HepG2 (cell line): ENCODE measurements around the gene LIPC. TPM values are rescaled to one million over a fixed set of nuclear protein-coding genes. Genes with fewer than 3 reads are reported as not detected.

Experiments used
- ATAC-seq: fragments of 200-7000 bp; cut with Tn5 transposase; 3 replicates; pipeline ENCODE4 v1.9.1; 2020; ENCODE audit warnings: mild to moderate bottlenecking, moderate library complexity
- BruUV-seq: library from RNA; stranded (reverse); fragments of 400-500 nt; replicated peaks from 2 replicates; lab custom pipeline; 2021; lab: Mats Ljungman, UMichigan
- CTCF ChIA-PET: fragments of 300-600 bp; formaldehyde crosslinking; extraction: SDS; loops from one replicate; lab custom pipeline; 2021; ENCODE audit warnings: low total read pairs, inconsistent platforms, low intra/inter-chr PET ratio; lab: Yijun Ruan, JAX
- POLR2A ChIA-PET: fragments of 350-600 bp; sonication (Branson Sonifier 250); formaldehyde crosslinking; loops from one replicate; lab custom pipeline; 2020; ENCODE audit warnings: antibody characterized with exemption, inconsistent platforms; lab: Yijun Ruan, JAX
- DNase-seq: peaks from one replicate; pipeline ENCODE4 v3.0.0-alpha.2; 2015; ENCODE audit warnings: low spot score
- FAIRE-seq: peaks from 3 replicates; lab custom pipeline; 2011; peaks lifted over from hg19 to GRCh38; lab: Jason Lieb, UNC
- H2AFZ ChIP-seq: one replicate; pipeline ENCODE4 v1.6.1; 2011; ENCODE audit warnings: low read length, inconsistent platforms
- H3K27ac ChIP-seq: fragments of 300-600 bp; 3 replicates; pipeline ENCODE4 v1.8.0; 2011; ENCODE audit warnings: mixed run types, mild to moderate bottlenecking, mixed read lengths, low read length, inconsistent platforms; ENCODE audit not compliant: insufficient read depth; ENCODE audit errors: extremely low read length
- H3K27me3 ChIP-seq, 2 experiments: fragments of 200-600 bp in 1 of 2; 2 replicates in 1 of 2; 3 replicates in 1 of 2; pipeline versions ENCODE4 v1.6.0 to v1.8.0; 2011; ENCODE audit warnings: low read length in 2 of 2, mild to moderate bottlenecking in 2 of 2, moderate library complexity in 2 of 2, inconsistent platforms in 1 of 2; ENCODE audit not compliant: insufficient read depth in 2 of 2, control insufficient read depth in 1 of 2
- H3K36me3 ChIP-seq, 2 experiments: fragments of 200-600 bp in 1 of 2; replicated peaks in 1 of 2; 2 replicates in 1 of 2; 3 replicates in 1 of 2; pipeline versions ENCODE4 v1.5.1 to v1.8.0; 2011; ENCODE audit warnings: low read length in 2 of 2, inconsistent platforms in 1 of 2; ENCODE audit not compliant: insufficient read depth in 2 of 2, control insufficient read depth in 1 of 2
- H3K4me1 ChIP-seq: 2 replicates; pipeline ENCODE4 v1.5.1; 2012; ENCODE audit warnings: low read length, inconsistent platforms; ENCODE audit not compliant: insufficient read depth
- H3K4me2 ChIP-seq: 2 replicates; pipeline ENCODE4 v1.6.0; 2011; ENCODE audit warnings: low read depth, low read length, inconsistent platforms
- H3K4me3 ChIP-seq, 3 experiments: fragments of 200-600 bp in 1 of 3; sonication (generic), shearing (Covaris generic) in 1 of 3; replicated peaks in 1 of 3; 2 replicates each; pipeline ENCODE4 v1.5.1; 2011 to 2016; ENCODE audit warnings: low read length in 3 of 3, inconsistent platforms in 2 of 3, low read depth in 2 of 3, mild to moderate bottlenecking in 2 of 3, control low read depth in 1 of 3, mixed read lengths in 1 of 3; ENCODE audit not compliant: insufficient read depth in 1 of 3
- H3K79me2 ChIP-seq: one replicate; pipeline ENCODE4 v1.6.1; 2011; ENCODE audit warnings: low read length, inconsistent platforms; ENCODE audit not compliant: insufficient read depth
- H3K9ac ChIP-seq: 2 replicates; pipeline ENCODE4 v1.6.0; 2011; ENCODE audit warnings: mild to moderate bottlenecking, low read depth, low read length, inconsistent platforms; ENCODE audit not compliant: insufficient read depth
- H3K9me3 ChIP-seq: 2 replicates; pipeline ENCODE4 v1.5.1; 2012; ENCODE audit warnings: mild to moderate bottlenecking, low read length
- H4K20me1 ChIP-seq: 2 replicates; pipeline ENCODE4 v1.6.0; 2011; ENCODE audit warnings: inconsistent platforms, mild to moderate bottlenecking, low read length, moderate library complexity; ENCODE audit not compliant: insufficient read depth
- ADNP ChIP-seq: sonication (generic); formaldehyde crosslinking; IDR thresholded peaks from 2 replicates; pipeline ENCODE4 v1.4.0; 2020; ENCODE audit warnings: missing genetic modification reagents
- CREBL2 ChIP-seq: sonication (generic); formaldehyde crosslinking; IDR thresholded peaks from 2 replicates; pipeline ENCODE4 v1.8.1; 2023; ENCODE audit warnings: missing genetic modification reagents, mild to moderate bottlenecking, borderline replicate concordance
- POGZ ChIP-seq: sonication (generic); formaldehyde crosslinking; IDR thresholded peaks from 2 replicates; pipeline ENCODE4 v1.4.0; 2020; ENCODE audit warnings: mild to moderate bottlenecking, missing genetic modification reagents
- POLR2G ChIP-seq: fragments of 200-400 bp; formaldehyde crosslinking; IDR thresholded peaks from 2 replicates; pipeline ENCODE4 v1.6.1; 2018; ENCODE audit warnings: mild to moderate bottlenecking, low read depth, low read length, moderate library complexity
- RERE ChIP-seq: IDR thresholded peaks from 2 replicates; pipeline ENCODE4 v1.6.1; 2016; ENCODE audit warnings: low read depth, missing genetic modification reagents, missing compliant biosample characterization
- U2AF1 ChIP-seq: fragments of 200-400 bp; formaldehyde crosslinking; optimal IDR thresholded peaks from 2 replicates; pipeline ENCODE3; 2017; ENCODE audit warnings: mild to moderate bottlenecking, low read depth, low read length
- ZNF280D ChIP-seq: sonication (generic); formaldehyde crosslinking; IDR thresholded peaks from 2 replicates; pipeline ENCODE4 v1.5.1; 2020; ENCODE audit warnings: mild to moderate bottlenecking, missing genetic modification reagents
- ZNF589 ChIP-seq: sonication (generic); formaldehyde crosslinking; conservative IDR thresholded peaks from 2 replicates; pipeline ENCODE4 v1.8.0; 2022; ENCODE audit warnings: mild to moderate bottlenecking, moderate library complexity, missing genetic modification reagents
- ZNF616 ChIP-seq: sonication (generic); formaldehyde crosslinking; IDR thresholded peaks from 2 replicates; pipeline ENCODE4 v1.5.0; 2020; ENCODE audit warnings: low read depth, mild to moderate bottlenecking, missing genetic modification reagents
- ZNF670 ChIP-seq: sonication (generic); formaldehyde crosslinking; IDR thresholded peaks from 2 replicates; pipeline ENCODE4 v1.8.0; 2022; ENCODE audit warnings: mild to moderate bottlenecking, missing genetic modification reagents, borderline replicate concordance
- ZSCAN9 ChIP-seq: IDR thresholded peaks from 2 replicates; pipeline ENCODE4 v1.6.1; 2016; ENCODE audit warnings: borderline replicate concordance
- WGBS: methylation state at CpG from one replicate; pipeline ENCODE4 v1.1.6; 2017; ENCODE audit warnings: low lambda C conversion rate; 5-methylcytosine and 5-hydroxymethylcytosine counted together
- in situ Hi-C: cut with HindIII; loops from 2 replicates; pipeline ENCODE4 v1.10.0; 2017; ENCODE audit warnings: low pct_unique_long_range_greater_than_20kb; ENCODE audit not compliant: extremely low pct_ligation_motif_present
- intact Hi-C: fragments of 100-400 bp; cut with micrococcal nuclease; formaldehyde crosslinking; loops from one replicate; pipeline ENCODE4 v1.10.0; 2022; ENCODE audit not compliant: unreplicated experiment
- polyA plus RNA-seq, 8 experiments: library from polyadenylated mRNA; depleted of rRNA in 3 of 8; stranded (reverse) in 7 of 8; unstranded in 1 of 8; fragments of >200 nt; fragmentation: Illumina TruSeq in 4 of 8; extraction: Trizol in 4 of 8; gene quantifications; 2 replicates each; pipeline versions ENCODE4 v1.2.1 to v1.2.3, GENCODE V29; 2011 to 2016; ENCODE audit warnings: low read depth in 4 of 8, missing spikeins in 1 of 8, mixed read lengths in 1 of 8; ENCODE audit not compliant: insufficient read depth in 1 of 8
- total RNA-seq, 5 experiments: library from RNA; depleted of rRNA; stranded (reverse); fragments of >200 nt; fragmentation: Illumina TruSeq; extraction: Trizol; gene quantifications; 2 replicates each; pipeline ENCODE4 v1.2.3, GENCODE V29; 2016; ENCODE audit warnings: low read depth in 1 of 5
- TF ChIP-seq, protein P1 (sequence below): sonication (generic); formaldehyde crosslinking; IDR thresholded peaks from 2 replicates; pipeline ENCODE4 v1.4.0; 2020; ENCODE audit warnings: missing genetic modification reagents

LIPC gene
- total and polyA plus RNA-seq, 2 of the 13 experiments (the other 11 are each of a cell fraction or from before 2014, with no cell fraction given), result 26.0 to 38.0 TPM

- Histone ChIP-seq H3K9me3 (no peaks in the 10 kb centered on the region), H3K36me3 (no peaks in the 10 kb centered on the region; a peak in 1 of 5 replicates), H3K27ac (no peak overlapping the region), H3K4me3 (no peak overlapping the region), H4K20me1 (no peaks in the 10 kb centered on the region), H2AFZ (no peak overlapping the region), H3K79me2 (no peaks in the 10 kb centered on the region), H3K4me2 (no peak overlapping the region), H3K9ac (no peak overlapping the region), H3K27me3 (no peaks in the 10 kb centered on the region), H3K4me1 (peaks cover 52% of the 10 kb centered on the region)
- no TSS peak for BruUV-seq
- ChIA-PET CTCF (no interaction called here), POLR2A (no interaction called here)
- 92% methylated on average over 3 of the region's 3 CpGs for WGBS
- intact Hi-C loops (no loop called here), in situ Hi-C loops (loop anchor here (5.0 kb wide), 1 partner anchor 50 kb away; no protein-coding TSS in a partner anchor)
- no peak for FAIRE-seq
- no peak for ATAC-seq
- DNase-seq, result no peak
- no peak for TF ChIP-seq ZNF589
- TF ChIP-seq ZNF280D (CRISPR knock-in tag), result no peak
- no peak for TF ChIP-seq ADNP (CRISPR knock-in tag)
- TF ChIP-seq CREBL2 (CRISPR knock-in tag), result no peak
- no peak for TF ChIP-seq POLR2G
- TF ChIP-seq ZNF616 (CRISPR knock-in tag), result no peak
- TF ChIP-seq ZNF670 (CRISPR knock-in tag), result no peak
- no peak for TF ChIP-seq ZSCAN9 (CRISPR knock-in tag)
- TF ChIP-seq, protein P1, sequence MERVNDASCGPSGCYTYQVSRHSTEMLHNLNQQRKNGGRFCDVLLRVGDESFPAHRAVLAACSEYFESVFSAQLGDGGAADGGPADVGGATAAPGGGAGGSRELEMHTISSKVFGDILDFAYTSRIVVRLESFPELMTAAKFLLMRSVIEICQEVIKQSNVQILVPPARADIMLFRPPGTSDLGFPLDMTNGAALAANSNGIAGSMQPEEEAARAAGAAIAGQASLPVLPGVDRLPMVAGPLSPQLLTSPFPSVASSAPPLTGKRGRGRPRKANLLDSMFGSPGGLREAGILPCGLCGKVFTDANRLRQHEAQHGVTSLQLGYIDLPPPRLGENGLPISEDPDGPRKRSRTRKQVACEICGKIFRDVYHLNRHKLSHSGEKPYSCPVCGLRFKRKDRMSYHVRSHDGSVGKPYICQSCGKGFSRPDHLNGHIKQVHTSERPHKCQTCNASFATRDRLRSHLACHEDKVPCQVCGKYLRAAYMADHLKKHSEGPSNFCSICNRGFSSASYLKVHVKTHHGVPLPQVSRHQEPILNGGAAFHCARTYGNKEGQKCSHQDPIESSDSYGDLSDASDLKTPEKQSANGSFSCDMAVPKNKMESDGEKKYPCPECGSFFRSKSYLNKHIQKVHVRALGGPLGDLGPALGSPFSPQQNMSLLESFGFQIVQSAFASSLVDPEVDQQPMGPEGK (CRISPR knock-in tag), result no peak
- no peak for TF ChIP-seq U2AF1
- TF ChIP-seq RERE, result no peak
- no peak for TF ChIP-seq POGZ (CRISPR knock-in tag)
These were observed 100.3 kb downstream of the LIPC start for GRCh38 chr15:58532126-58532525.
